Measurements from ENCODE around the gene AVPR1B. TPM values are rescaled to one million over a fixed set of nuclear protein-coding genes. Genes with fewer than 3 reads are reported as not detected.

Gene AVPR1B
- total and polyA plus RNA-seq, 2 donors (not counting 3 experiments of a cell fraction or from before 2014, with no cell fraction given), result not detected

DNA sequence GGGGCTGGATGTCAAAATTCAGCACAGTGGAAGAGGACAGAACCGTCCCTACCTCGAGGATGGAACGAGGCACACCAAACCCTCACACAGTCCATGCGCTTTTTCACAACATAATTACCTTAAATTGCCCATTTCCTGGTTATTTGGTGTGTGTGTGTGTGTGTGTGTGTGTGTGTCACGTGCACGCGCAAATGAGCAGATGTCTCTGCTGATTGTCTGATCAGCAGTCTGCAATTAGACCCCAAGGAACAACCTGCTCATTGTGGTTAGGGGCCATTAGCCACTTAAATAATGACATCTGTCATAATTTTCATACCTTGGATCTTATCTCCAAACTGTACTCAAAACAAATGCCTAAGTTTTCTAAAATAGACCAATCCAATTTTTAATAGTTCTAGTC, 23.2 kb downstream of the AVPR1B start:
- no TSS peak for BruUV-seq (replicated peaks)
- Histone ChIP-seq H3K9ac (replicated peaks; ENCODE audit: extremely low read depth, insufficient read depth, low read length) (no peak overlapping the region), H3K4me1 (ENCODE audit: control insufficient read depth, extremely low read depth, insufficient read depth, low read length) (no peaks in the 10 kb centered on the region), H3K4me2 (ENCODE audit: insufficient read depth, low read length) (no peak overlapping the region), H4K20me1 (replicated peaks; ENCODE audit: control insufficient read depth, extremely low read depth, insufficient read depth, low read length) (no peaks in the 10 kb centered on the region), H3K79me2 (ENCODE audit: control insufficient read depth, insufficient read depth, low read length) (no peaks in the 10 kb centered on the region), H2AFZ (ENCODE audit: low read depth, low read length) (no peak overlapping the region), H3K4me3 (replicated peaks in 1 of 3; ENCODE audit: insufficient read depth in 1 of 3, low read depth in 1 of 3, low read length in 3 of 3) (no peak overlapping the region), H3K36me3 (ENCODE audit: control insufficient read depth in 2 of 2, extremely low read depth in 1 of 2, insufficient read depth in 2 of 2, low read length in 2 of 2) (no peaks in the 10 kb centered on the region), H3K27ac (ENCODE audit: insufficient read depth, low read depth, low read length) (no peak overlapping the region), H3K9me1 (replicated peaks; ENCODE audit: control insufficient read depth, extremely low read depth, insufficient read depth, low read length) (no peaks in the 10 kb centered on the region), H3K9me3 (replicated peaks; ENCODE audit: control insufficient read depth, insufficient read depth, low read length) (no peaks in the 10 kb centered on the region), H3K27me3 (ENCODE audit: control insufficient read depth in 2 of 2, insufficient read depth in 2 of 2, low read length in 2 of 2) (peaks cover 0 to 10% of the 10 kb centered on the region in 2 experiments)
- CTCF ChIA-PET, result interaction anchor here (0.6 to 4.3 kb wide), 2 partner anchors 12 to 110 kb away, joined by 3 to 28 read pairs; no protein-coding TSS in a partner anchor
- POLR2A ChIA-PET, result no interaction called here
- dilution Hi-C loops (cut with MboI; ENCODE audit: extremely low pct_ligation_motif_present, low sequenced_read_pairs) (no loop called here), intact Hi-C loops (cut with micrococcal nuclease) (no loop called here)
- FAIRE-seq, result no peak
- no peak for DNase-seq (ENCODE audit: low read depth, low spot score)
- TF ChIP-seq EZH2 (IDR thresholded peaks at IDR 0.05; ENCODE audit: borderline replicate concordance, low read depth, low read length, severe bottlenecking), result no peak
- TF ChIP-seq FOS (IDR thresholded peaks at IDR 0.05; ENCODE audit: borderline replicate concordance, insufficient read depth, low read length), result no peak
- TF ChIP-seq GATA2 (IDR thresholded peaks at IDR 0.05; ENCODE audit: insufficient read depth, insufficient read length, low read depth, low read length), result no peak
- no peak for TF ChIP-seq POLR2A (IDR thresholded peaks at IDR 0.05; ENCODE audit: low read depth, low read length)
- no peak for TF ChIP-seq JUN (IDR thresholded peaks at IDR 0.05; ENCODE audit: borderline replicate concordance, insufficient read depth, insufficient read length, low read depth)
- TF ChIP-seq MYC (IDR thresholded peaks at IDR 0.05; ENCODE audit: low read depth, low read length), result no peak
- no peak for TF ChIP-seq POLR2AphosphoS5 (IDR thresholded peaks at IDR 0.05; ENCODE audit: insufficient read depth, low read depth, low read length)
- TF ChIP-seq, protein P1, sequence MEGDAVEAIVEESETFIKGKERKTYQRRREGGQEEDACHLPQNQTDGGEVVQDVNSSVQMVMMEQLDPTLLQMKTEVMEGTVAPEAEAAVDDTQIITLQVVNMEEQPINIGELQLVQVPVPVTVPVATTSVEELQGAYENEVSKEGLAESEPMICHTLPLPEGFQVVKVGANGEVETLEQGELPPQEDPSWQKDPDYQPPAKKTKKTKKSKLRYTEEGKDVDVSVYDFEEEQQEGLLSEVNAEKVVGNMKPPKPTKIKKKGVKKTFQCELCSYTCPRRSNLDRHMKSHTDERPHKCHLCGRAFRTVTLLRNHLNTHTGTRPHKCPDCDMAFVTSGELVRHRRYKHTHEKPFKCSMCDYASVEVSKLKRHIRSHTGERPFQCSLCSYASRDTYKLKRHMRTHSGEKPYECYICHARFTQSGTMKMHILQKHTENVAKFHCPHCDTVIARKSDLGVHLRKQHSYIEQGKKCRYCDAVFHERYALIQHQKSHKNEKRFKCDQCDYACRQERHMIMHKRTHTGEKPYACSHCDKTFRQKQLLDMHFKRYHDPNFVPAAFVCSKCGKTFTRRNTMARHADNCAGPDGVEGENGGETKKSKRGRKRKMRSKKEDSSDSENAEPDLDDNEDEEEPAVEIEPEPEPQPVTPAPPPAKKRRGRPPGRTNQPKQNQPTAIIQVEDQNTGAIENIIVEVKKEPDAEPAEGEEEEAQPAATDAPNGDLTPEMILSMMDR (IDR thresholded peaks at IDR 0.05; ENCODE audit: extremely low read depth in 1 of 2, insufficient read depth in 1 of 2, low read depth in 1 of 2, low read length in 2 of 2), result no peak
- TF ChIP-seq, protein P2, sequence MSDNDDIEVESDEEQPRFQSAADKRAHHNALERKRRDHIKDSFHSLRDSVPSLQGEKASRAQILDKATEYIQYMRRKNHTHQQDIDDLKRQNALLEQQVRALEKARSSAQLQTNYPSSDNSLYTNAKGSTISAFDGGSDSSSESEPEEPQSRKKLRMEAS (IDR thresholded peaks at IDR 0.05; ENCODE audit: insufficient read depth, insufficient read length), result no peak

Measured in endothelial cell of umbilical vein (primary cell).